ENCODE data around the gene TTC9C.
"Not testable (repeated sequence)": the region's sequence is repeated elsewhere in the genome, so short reads cannot be mapped to it uniquely, and the experiment has no call there.

Gene TTC9C

DNA sequence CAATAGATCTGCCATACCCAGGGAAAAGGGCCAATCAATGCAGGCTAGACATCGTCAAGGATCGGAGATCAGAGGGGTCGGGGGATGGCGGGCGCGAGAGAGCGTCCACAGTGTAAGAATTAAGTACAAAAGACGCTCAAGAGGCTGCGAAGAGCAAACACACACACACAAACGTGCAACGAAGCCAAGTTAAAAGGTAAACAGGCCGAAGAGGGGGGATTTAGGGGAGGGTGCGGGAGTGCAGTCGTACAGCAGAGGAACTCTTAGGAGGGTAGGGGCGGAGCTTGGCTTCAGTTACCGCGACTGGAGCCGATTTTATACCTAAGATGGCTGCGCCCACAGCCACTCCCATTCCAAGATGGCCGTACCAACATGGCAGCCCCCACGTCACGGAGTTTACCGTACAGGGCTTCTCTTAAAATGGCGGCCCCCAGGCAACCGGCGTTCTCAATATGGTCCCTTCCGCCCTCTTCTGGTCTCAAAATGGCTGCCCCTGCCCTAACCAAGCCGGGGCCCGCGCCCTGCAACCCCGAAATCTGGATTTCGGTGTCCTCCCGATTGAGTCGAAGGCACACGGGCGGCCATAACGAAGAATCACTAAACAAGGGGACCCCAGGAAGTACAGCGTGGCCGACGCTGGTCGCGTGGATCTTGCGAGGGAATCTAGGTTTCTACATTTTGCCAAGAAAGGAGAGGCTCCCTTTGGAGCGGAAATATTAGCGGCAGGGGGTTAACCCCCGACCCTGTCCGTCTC is 18.9 kb upstream of the TTC9C start:
- peak; percentile 95 for DNase-seq (ENCODE audit: low spot score)

- DNase-seq (ENCODE audit: low spot score) = peak; percentile 33
Observed at GRCh38 chr11:62710001-62710345, 18.3 kb upstream of the TTC9C start.

DNA sequence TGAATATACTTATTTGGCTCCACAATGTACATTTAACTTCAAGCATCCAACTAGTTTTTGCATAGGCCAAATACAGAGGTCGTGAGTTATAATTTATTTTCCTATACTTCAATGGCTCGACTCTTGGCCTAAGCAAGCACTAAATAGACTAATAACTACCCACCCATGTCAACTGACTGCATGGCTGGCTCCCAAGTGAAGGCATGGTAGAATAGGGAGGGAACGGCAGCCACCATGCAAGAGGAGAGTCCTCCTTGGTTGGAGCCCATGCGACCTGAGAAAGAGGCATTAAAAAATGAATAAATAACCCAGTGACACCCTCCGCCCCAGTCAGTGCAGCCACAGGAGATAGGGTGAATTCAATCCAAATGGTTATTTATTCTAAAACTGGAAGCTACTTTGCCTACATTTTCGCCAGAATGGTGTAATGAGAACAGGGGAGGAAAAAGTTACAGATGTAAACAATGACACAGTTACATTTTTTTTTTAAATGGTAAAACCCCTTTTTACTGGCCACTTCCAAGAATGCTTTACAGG is 15.9 kb upstream of the TTC9C start:
- DNase-seq (ENCODE audit: low spot score) = no peak

GRCh38 chr11:62712861-62713260 is 15.4 kb upstream of the TTC9C start:
- no peak for DNase-seq (ENCODE audit: low spot score)

DNA sequence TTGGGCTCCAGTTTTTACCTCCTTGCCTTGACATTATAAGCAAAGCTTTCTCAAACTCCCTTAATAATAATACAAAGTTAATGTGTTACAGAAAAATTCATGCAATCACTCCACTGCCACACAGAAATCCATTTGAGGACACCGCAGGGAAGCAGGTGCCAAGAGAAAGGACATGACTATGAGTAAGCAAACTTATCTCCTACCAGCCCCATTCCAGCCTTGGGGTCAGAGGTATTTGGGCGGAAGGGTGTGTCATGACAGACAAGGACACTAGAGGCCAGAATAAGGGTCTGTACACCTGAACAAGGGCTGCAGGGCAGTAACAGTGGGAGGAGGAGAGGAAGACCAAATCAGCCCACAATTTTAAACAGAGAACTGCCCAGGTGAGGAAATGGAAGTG is 14.9 kb upstream of the TTC9C start:
- no peak for DNase-seq (ENCODE audit: low spot score)

DNA sequence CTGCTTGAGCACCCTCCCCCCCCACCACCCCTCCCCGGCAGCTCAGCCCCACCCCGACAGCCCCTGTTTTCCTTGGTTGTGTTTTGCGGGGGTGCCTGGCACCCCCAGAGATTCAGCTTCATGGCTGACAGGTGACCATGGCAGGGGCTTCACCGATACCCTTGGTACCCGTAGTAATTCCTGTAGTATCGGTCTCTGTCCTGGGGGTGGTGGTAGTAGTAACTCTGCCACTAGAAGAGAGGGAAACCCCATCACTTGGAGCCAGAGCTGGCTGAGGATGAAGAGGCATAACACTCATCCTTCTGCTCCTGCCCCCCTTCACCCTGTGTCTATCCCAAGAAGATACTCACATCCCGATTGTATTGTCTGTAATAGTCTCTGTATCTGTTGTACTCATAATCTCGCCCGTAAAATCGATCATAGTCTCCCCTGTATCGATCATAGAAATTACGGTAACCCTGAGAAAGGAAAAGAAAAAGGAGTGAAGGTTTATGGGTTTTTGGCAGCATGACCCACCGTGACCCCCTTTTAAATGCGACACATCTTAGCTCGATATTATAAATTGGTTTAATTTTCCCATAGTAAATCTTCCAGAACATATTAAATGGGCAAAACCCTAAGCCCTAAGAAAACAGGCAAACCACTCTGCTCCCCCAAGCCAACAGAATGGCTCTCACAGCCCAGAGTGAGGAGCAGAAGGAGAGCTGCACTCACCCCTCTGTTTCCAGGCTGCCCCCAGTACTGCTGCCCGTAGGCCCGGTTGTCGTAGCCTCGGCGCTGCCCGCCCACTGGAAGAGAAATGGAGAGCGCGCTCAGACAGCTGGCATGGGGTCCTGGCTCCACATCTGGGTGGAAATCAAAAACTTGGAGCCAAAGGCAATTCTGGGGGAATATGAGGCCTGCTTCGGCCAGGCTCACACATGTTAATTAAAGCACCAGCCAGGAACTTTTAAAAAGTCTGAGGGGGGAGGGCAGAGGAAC is 12.8 kb upstream of the TTC9C start:
- DNase-seq (ENCODE audit: low spot score) = no peak

DNA sequence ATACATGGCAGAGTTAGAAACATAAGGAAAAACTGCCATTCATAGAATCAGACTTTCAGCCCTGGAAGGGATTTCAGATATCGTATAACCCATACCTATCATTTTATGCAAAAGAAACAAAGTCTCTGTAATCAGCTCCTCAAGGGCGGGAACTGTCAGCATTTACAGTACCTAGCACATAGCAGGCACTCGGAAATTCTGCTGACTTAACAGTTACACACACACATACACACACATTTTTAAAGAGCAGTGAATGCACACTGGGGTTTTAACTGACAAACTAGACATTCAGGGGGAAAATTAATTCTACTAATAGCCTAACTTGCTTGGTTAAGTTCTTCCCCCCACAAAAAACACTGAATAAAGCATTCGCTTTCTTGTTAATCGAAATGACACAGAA is 12.1 kb upstream of the TTC9C start:
- DNase-seq (ENCODE audit: low spot score) = no peak

- no peak for DNase-seq (ENCODE audit: low spot score)
Observed at GRCh38 chr11:62716816-62717215, 11.5 kb upstream of the TTC9C start.

- no peak for DNase-seq (ENCODE audit: low spot score)
Observed at GRCh38 chr11:62719302-62719978, 8.8 kb upstream of the TTC9C start.

DNA sequence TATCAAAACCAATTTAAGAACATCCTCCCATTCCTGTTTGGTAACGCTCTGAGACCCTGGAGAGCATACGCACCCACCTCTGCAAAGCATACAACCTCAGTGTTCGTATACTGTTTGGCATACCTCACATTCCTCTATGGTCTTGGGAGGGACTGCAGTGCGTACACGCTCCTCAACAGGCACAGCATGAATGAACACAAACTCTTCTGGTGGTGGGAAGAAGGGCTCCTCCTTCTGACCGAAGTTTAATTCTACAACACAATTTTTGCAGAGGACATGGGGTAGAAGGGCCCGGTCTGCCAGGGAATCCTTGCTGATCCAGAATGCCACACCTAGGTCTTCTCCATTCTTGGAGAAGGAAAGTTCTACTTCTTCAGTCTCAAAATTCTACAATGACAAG is 6.3 kb upstream of the TTC9C start:
- no peak for DNase-seq (ENCODE audit: low spot score)

DNA sequence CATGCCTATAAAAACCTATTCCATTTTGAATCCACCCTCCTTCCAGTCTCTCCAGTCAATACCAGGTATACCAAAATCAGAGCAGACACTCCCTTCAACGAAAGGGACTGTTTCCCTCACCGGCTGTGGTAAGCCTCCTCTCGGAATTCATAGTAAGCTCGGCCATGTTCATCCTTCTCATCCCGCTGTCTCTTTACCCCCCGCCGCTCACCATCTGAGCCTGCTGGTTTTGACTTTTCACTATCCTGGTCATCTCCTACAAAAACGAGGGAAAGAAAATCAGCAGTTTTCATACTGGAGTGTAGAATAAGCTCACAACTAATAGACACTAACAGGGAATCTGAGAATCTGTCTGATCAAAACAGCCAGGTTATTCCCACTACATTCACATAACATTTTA is 4.1 kb upstream of the TTC9C start:
- no peak for DNase-seq (ENCODE audit: low spot score)

DNA sequence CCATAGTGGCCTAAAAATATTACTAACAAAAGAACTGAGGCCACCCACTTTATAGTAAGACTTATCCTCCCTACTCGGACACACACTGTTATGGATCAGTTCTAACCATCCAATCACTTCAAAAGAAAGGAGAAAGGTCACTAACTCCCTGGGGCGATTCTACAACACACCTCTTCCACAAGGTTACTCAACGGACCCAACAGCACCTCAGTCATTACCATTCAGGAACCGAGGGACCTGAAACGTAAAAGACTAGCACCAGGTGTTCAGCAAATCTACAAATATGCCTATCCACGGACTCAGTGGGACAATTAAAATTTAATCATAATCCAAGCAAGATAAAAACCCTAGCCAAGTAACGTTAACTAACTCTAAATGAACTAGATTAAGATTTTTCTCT is 2.6 kb upstream of the TTC9C start:
- DNase-seq (ENCODE audit: low spot score) = no peak

GRCh38 chr11:62726156-62726914 is 2.0 kb upstream of the TTC9C start:
- DNase-seq (ENCODE audit: low spot score) = no peak

DNA sequence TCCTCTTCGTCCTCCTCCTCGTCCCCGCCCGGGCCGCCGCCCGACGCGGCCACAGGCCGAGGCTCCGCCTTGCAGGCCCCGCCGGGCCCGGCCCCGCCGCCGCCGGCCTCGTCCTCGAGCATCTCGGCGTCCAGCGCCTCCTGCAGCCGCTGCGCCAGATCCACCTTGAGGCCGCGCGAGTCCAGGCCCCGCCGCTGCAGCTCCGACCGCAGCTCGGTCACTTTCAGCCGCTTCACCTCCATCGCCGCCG is 1.4 kb upstream of the TTC9C start:
- DNase-seq (ENCODE audit: low spot score) = no peak

GRCh38 chr11:62727165-62727871 is 968 bp upstream of the TTC9C start, which contains the start of gene HNRNPUL2:
HNRNPUL2 (minus strand) TSS chr11:62727457; CDS start chr11:62727156, 301 bp downstream.
- peak; percentile 99 for DNase-seq (ENCODE audit: low spot score)

GRCh38 chr11:62727872-62728170 is 465 bp upstream of the TTC9C start:
- DNase-seq (ENCODE audit: low spot score) = peak; percentile 92

DNA sequence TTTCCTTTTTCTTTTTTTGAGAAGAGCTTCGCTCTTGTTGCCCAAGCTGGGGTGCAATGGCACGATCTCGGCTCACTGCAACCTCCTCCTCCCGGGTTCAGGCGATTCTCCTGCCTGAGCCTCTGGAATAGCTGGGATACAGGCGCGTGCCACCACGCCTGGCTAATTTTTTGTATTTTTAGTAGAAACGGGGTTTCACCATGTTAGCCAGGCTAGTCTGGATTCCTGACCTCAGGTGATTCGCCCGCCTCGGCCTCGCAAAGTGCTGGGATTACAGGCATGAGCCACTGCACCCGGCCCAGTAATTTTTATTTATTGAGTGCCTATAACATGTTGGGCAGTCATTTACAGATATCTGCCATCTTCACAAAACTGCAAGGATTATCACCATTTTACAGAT is 1.8 kb downstream of the TTC9C start:
- not testable (repeated sequence) for DNase-seq (ENCODE audit: low spot score)

DNA sequence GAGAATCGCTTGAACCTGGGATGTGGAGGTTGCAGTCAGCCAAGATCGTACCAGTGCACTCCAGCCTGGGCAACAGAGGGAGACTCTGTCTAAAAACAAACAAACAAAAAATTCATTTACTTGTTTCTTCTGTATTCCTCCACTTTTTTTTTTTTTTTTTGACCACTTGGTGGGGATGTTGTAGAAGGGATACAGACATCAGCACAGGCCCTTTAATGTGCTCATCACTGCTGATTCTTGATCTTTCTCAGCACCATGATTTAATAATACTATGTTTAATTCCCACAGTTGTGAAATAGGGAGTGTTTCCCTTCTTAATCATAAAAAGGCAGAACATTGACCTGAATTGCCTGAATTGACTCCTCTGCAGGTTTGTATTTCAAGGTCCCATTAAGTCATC is 4.5 kb downstream of the TTC9C start:
- DNase-seq (ENCODE audit: low spot score) = no peak

GRCh38 chr11:62737196-62737595 is 8.9 kb downstream of the TTC9C start:
- no peak for DNase-seq (ENCODE audit: low spot score)

GRCh38 chr11:62747475-62748160 is 19.3 kb downstream of the TTC9C start:
- no peak for DNase-seq (ENCODE audit: low spot score)

- DNase-seq (ENCODE audit: low spot score) = not testable (repeated sequence)
Observed at GRCh38 chr11:62749931-62750330, 21.6 kb downstream of the TTC9C start.
